GM11168 (cell line): ENCODE measurements around the gene DENND4A.
"Not testable (repeated sequence)": the region's sequence is repeated elsewhere in the genome, so short reads cannot be mapped to it uniquely, and the experiment has no call there.

Experiments
- in situ Hi-C: fragments of 300-500 bp; cut with MboI; formaldehyde crosslinking; loops from one replicate; pipeline ENCODE4 v1.12.0; 2022; ENCODE audit warnings: low sequenced_read_pairs; ENCODE audit not compliant: unreplicated experiment

DENND4A gene

DNA sequence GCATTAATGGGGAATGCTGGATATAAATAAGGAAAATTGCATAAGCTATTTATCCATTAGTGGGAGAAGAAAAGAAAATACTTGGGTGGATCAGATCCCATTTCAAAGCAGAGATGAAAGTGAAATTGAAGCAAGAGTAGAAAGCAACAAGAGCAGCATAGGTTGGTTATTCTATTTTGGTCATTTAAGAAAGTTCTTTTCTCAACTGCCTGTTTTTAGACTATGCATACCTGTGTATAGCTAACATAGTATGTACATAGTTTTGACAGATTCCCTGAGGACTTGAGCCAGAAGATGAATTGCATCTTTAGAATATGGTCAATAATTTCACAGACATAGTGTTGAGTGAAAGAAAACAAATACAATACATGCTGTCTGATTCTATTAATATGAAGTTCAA lies 29.0 kb upstream of the DENND4A start:
- in situ Hi-C loops = loop anchor here (10.0 kb wide), 1 partner anchor 46 kb away; no protein-coding TSS in a partner anchor

- in situ Hi-C loops = no loop called here
Measured at GRCh38 chr15:65819563-65819960, 27.5 kb upstream of the DENND4A start.

GRCh38 chr15:65818927-65819562 lies 27.0 kb upstream of the DENND4A start:
- in situ Hi-C loops = no loop called here

GRCh38 chr15:65816441-65816840 lies 24.3 kb upstream of the DENND4A start:
- in situ Hi-C loops = no loop called here

- in situ Hi-C loops = not testable (repeated sequence)
Measured at GRCh38 chr15:65816008-65816407, 23.9 kb upstream of the DENND4A start.

GRCh38 chr15:65814271-65814670 lies 22.2 kb upstream of the DENND4A start:
- in situ Hi-C loops = not testable (repeated sequence)

GRCh38 chr15:65812916-65813315 lies 20.8 kb upstream of the DENND4A start:
- in situ Hi-C loops = no loop called here

DNA sequence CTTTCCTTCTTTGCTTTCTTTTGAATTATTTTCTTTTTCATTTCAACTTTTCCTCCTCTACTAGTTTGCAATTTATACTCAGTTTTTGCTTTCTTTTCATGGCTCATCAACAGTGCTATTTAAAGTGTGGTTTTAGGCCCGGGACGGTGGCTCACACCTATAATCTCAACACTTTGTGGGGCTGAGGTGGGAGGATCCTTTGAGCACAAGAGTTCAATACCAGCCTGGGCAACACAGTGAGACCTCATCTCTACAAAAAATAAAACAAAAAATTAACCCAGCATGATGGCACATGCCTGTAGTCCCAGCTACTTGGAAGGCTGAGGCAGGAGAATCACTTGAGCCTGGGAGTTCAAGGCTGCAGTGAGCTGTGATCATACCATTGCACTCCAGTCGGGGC lies 20.4 kb upstream of the DENND4A start:
- in situ Hi-C loops = no loop called here

DNA sequence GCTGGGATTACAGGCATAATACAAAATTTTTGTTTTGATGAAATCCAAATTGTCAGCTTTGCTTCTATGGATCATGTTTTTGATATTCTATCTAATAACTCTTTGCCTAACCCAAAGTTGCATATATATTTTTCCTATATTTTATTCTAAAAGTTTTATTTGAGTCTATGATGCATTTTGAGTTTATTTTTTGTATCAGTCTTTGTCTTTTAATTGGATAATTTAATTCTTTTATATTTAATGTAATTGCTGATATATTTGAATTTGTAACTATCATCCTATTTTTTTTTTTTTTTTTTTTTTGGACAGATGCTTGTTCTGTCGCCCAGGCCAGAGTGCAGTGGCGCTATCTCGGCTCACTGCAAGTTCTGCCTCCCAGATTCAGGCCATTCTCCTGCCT lies 19.7 kb upstream of the DENND4A start:
- in situ Hi-C loops = no loop called here

DNA sequence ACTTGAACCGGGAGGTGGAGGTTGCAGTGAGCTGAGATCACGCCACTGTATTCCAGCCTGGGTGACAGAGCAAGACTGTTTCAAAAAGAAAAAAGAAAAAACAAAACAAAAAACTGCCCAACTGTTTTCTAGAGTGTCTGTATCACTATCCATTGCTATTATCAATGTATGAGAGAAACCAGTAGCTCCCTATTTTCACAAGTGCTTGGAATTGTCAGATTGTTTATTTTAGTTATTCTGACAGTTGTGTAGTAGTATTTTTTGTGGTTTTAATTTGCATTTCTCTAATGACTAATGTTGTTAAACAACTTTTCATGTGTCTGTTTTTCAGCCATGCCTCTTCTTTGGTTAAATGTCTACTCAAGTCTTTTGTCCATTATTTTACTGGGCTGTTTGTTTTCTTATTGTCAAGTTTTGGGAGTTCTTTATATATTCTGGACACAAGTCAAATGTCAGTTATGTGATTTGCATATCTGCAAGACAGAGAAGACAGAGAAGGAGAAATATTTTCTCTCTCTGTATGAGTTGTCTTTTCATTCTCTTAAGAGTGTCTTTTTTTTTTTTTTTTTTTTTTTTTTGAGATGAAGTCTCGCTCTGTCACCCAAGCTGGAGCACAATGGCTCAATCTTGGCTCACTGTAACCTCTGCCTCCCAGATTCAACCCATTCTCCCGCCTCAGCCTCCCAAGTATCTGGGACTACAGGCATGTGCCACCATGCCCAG lies 19.1 kb upstream of the DENND4A start:
- in situ Hi-C loops = not testable (repeated sequence)

- in situ Hi-C loops = no loop called here
Measured at GRCh38 chr15:65806397-65806796, 14.3 kb upstream of the DENND4A start.

- in situ Hi-C loops = no loop called here
Measured at GRCh38 chr15:65805019-65805745, 13.1 kb upstream of the DENND4A start.

- in situ Hi-C loops = no loop called here
Measured at GRCh38 chr15:65804252-65804931, 12.3 kb upstream of the DENND4A start.

GRCh38 chr15:65801229-65801805 lies 9.2 kb upstream of the DENND4A start:
- in situ Hi-C loops = no loop called here

GRCh38 chr15:65796610-65797078 lies 4.6 kb upstream of the DENND4A start:
- in situ Hi-C loops = no loop called here

- in situ Hi-C loops = no loop called here
Measured at GRCh38 chr15:65795663-65796216, 3.6 kb upstream of the DENND4A start.

GRCh38 chr15:65793818-65794104 lies 1.7 kb upstream of the DENND4A start:
- in situ Hi-C loops = no loop called here

- in situ Hi-C loops = no loop called here
Measured at GRCh38 chr15:65792988-65793817, 1.1 kb upstream of the DENND4A start.
